Measurements from ENCODE around the gene LY86.

Gene LY86

GRCh38 chr6:6588924-6589709 lies 597 bp downstream of the LY86 start:
- Histone ChIP-seq H3K36me3 (ENCODE audit: insufficient read depth, low read length) (no peaks in the 10 kb centered on the region), H3K9me3 (ENCODE audit: low read length) (no peaks in the 10 kb centered on the region), H3K4me3 (ENCODE audit: low read depth in 1 of 2, low read length in 2 of 2) (peak overlapping the region in 1 of 2 donors; percentile 2), H3K9ac (ENCODE audit: low read length) (no peak overlapping the region), H3K27ac (ENCODE audit: low read depth, low read length) (no peak overlapping the region), H3K27me3 (ENCODE audit: control insufficient read depth in 1 of 2, insufficient read depth in 2 of 2, low read length in 2 of 2) (no peaks in the 10 kb centered on the region), H3K4me1 (ENCODE audit: insufficient read depth, low read length) (peaks cover 13% of the 10 kb centered on the region)

DNA sequence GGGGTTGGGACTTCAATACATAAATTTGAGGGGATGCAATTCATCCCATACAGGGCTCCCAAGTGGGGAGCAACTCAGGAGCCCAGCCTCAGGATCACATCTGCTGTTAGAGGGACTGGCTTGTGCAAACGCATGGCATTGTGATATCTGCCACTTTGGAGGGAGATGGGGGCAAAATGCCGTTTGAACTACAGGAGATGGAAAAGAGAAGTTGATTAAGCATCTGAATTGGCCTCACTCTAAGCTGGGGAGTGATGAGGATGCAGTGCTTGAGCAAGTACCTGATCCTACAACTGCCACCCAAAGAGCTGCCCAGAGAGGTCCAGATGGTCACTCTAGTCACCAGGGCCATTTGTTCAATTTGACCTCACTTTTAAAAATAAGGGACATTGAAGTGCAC lies 2.0 kb downstream of the LY86 start:
- H3K9me3 ChIP-seq (ENCODE audit: low read length): no peaks in the 10 kb centered on the region
- H3K27me3 ChIP-seq (ENCODE audit: control insufficient read depth in 1 of 2, insufficient read depth in 2 of 2, low read length in 2 of 2): no peaks in the 10 kb centered on the region
- no peak overlapping the region for H3K27ac ChIP-seq (ENCODE audit: low read depth, low read length)
- no peak overlapping the region for H3K4me3 ChIP-seq (ENCODE audit: low read depth in 1 of 2, low read length in 2 of 2)
- H3K36me3 ChIP-seq (ENCODE audit: insufficient read depth, low read length): no peaks in the 10 kb centered on the region
- peaks cover 13% of the 10 kb centered on the region for H3K4me1 ChIP-seq (ENCODE audit: insufficient read depth, low read length)
- no peak overlapping the region for H3K9ac ChIP-seq (ENCODE audit: low read length)

GRCh38 chr6:6591778-6592465 lies 3.4 kb downstream of the LY86 start:
- H3K4me1 ChIP-seq (ENCODE audit: insufficient read depth, low read length): peaks cover 13% of the 10 kb centered on the region
- H3K27me3 ChIP-seq (ENCODE audit: control insufficient read depth in 1 of 2, insufficient read depth in 2 of 2, low read length in 2 of 2): no peaks in the 10 kb centered on the region
- no peaks in the 10 kb centered on the region for H3K36me3 ChIP-seq (ENCODE audit: insufficient read depth, low read length)
- no peak overlapping the region for H3K9ac ChIP-seq (ENCODE audit: low read length)
- no peaks in the 10 kb centered on the region for H3K9me3 ChIP-seq (ENCODE audit: low read length)
- no peak overlapping the region for H3K27ac ChIP-seq (ENCODE audit: low read depth, low read length)
- H3K4me3 ChIP-seq (ENCODE audit: low read depth in 1 of 2, low read length in 2 of 2): no peak overlapping the region

DNA sequence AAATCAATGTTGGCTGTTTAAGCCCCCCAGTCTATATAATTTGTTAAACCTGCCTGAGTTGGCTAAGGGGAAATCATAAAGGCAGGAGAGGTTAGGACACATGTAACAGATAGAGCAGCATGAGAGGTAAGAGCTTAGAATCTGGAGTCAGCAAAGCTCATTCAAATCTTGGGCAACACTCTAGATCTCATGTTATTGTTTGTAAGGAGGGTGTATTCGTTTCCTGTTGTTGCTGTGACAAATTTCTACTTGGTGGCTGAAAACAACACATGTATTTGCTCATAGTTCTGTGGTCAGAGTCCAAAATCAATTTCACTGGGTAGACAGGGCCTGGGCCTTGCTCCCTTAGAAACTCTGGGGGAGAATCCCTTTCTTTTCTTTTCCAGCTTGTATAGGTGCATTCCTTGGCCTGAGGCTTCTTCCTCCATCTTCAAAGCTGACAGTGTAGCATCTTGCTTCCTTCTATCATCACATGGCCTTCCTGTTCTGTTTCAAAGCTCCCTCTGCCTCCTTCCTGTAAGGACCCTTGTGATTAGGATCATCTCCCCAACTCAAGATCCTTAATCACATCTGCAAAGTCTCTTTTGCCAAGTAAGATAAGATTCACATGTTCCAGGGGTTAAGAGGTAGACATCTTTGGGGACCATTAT lies 4.4 kb downstream of the LY86 start:
- peak overlapping the region; percentile 4 for H3K27ac ChIP-seq (ENCODE audit: low read depth, low read length)
- no peaks in the 10 kb centered on the region for H3K9me3 ChIP-seq (ENCODE audit: low read length)
- H3K4me1 ChIP-seq (ENCODE audit: insufficient read depth, low read length): peaks cover 9% of the 10 kb centered on the region
- no peak overlapping the region for H3K4me3 ChIP-seq (ENCODE audit: low read depth in 1 of 2, low read length in 2 of 2)
- no peaks in the 10 kb centered on the region for H3K27me3 ChIP-seq (ENCODE audit: control insufficient read depth in 1 of 2, insufficient read depth in 2 of 2, low read length in 2 of 2)
- H3K9ac ChIP-seq (ENCODE audit: low read length): no peak overlapping the region
- H3K36me3 ChIP-seq (ENCODE audit: insufficient read depth, low read length): no peaks in the 10 kb centered on the region

- Histone ChIP-seq H3K9ac (ENCODE audit: low read length) (no peak overlapping the region), H3K36me3 (ENCODE audit: insufficient read depth, low read length) (no peaks in the 10 kb centered on the region), H3K4me1 (ENCODE audit: insufficient read depth, low read length) (peaks cover 6% of the 10 kb centered on the region), H3K9me3 (ENCODE audit: low read length) (no peaks in the 10 kb centered on the region), H3K27me3 (ENCODE audit: control insufficient read depth in 1 of 2, insufficient read depth in 2 of 2, low read length in 2 of 2) (no peaks in the 10 kb centered on the region), H3K27ac (ENCODE audit: low read depth, low read length) (no peak overlapping the region), H3K4me3 (ENCODE audit: low read depth in 1 of 2, low read length in 2 of 2) (no peak overlapping the region)
These were observed 5.4 kb downstream of the LY86 start for GRCh38 chr6:6593867-6594468.

GRCh38 chr6:6595025-6595424 lies 6.5 kb downstream of the LY86 start:
- Histone ChIP-seq H3K9ac (ENCODE audit: low read length) (no peak overlapping the region), H3K4me1 (ENCODE audit: insufficient read depth, low read length) (peaks cover 15% of the 10 kb centered on the region)

GRCh38 chr6:6595952-6596351 lies 7.4 kb downstream of the LY86 start:
- H3K27ac ChIP-seq (ENCODE audit: low read depth, low read length): no peak overlapping the region
- no peaks in the 10 kb centered on the region for H3K36me3 ChIP-seq (ENCODE audit: insufficient read depth, low read length)
- H3K9ac ChIP-seq (ENCODE audit: low read length): no peak overlapping the region
- no peak overlapping the region for H3K4me3 ChIP-seq (ENCODE audit: low read depth in 1 of 2, low read length in 2 of 2)
- peaks cover 15% of the 10 kb centered on the region for H3K4me1 ChIP-seq (ENCODE audit: insufficient read depth, low read length)
- no peaks in the 10 kb centered on the region for H3K27me3 ChIP-seq (ENCODE audit: control insufficient read depth in 1 of 2, insufficient read depth in 2 of 2, low read length in 2 of 2)
- H3K9me3 ChIP-seq (ENCODE audit: low read length): no peaks in the 10 kb centered on the region

More at GRCh38 chr6:6595025-6595424, 6.5 kb downstream of the LY86 start:
- no peaks in the 10 kb centered on the region for H3K9me3 ChIP-seq (ENCODE audit: low read length)
- no peaks in the 10 kb centered on the region for H3K27me3 ChIP-seq (ENCODE audit: control insufficient read depth in 1 of 2, insufficient read depth in 2 of 2, low read length in 2 of 2)
- no peak overlapping the region for H3K4me3 ChIP-seq (ENCODE audit: low read depth in 1 of 2, low read length in 2 of 2)
- H3K36me3 ChIP-seq (ENCODE audit: insufficient read depth, low read length): no peaks in the 10 kb centered on the region
- no peak overlapping the region for H3K27ac ChIP-seq (ENCODE audit: low read depth, low read length)

DNA sequence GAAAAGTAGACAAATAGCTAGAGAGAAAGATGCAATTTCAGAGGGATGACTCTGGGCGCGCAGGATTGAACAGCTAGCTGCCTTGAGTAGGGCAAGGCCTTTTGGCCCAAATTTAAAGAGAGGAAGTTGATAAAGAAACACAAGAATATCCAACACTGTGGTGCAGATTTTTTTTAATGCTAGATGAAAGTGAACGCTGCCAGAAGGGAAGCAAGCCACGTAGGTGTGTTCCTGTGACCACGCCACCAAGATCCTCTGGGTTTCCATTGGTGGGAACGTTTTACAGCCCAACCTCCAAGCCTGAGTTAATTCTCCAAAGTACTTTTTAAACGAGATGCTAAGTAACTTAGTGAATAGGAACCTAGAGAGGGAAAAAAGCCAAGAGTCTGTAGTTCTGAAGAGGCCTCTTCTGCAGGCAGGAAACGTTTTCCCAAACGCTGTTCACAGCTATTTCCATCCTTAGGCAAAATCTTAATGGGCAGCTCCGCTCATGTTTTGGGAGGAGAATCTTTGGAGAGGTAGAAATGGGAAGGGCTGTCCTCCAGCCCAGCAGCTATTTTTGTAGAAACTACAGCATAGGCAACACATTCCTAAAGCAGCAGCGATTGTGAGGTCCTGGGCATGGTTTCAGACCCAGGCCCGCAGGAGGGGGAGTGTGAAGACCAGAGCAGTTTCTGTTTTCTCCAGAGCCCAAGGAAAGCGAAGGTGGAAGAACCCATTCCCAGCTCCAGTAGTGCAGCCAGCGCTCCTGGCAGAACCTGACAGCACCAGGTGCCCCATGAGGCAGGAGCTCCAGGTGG lies 8.2 kb downstream of the LY86 start:
- Histone ChIP-seq H3K4me3 (ENCODE audit: low read depth in 1 of 2, low read length in 2 of 2) (no peak overlapping the region), H3K36me3 (ENCODE audit: insufficient read depth, low read length) (no peaks in the 10 kb centered on the region), H3K27ac (ENCODE audit: low read depth, low read length) (no peak overlapping the region), H3K9me3 (ENCODE audit: low read length) (no peaks in the 10 kb centered on the region), H3K4me1 (ENCODE audit: insufficient read depth, low read length) (peaks cover 15% of the 10 kb centered on the region), H3K9ac (ENCODE audit: low read length) (no peak overlapping the region), H3K27me3 (ENCODE audit: control insufficient read depth in 1 of 2, insufficient read depth in 2 of 2, low read length in 2 of 2) (no peaks in the 10 kb centered on the region)

GRCh38 chr6:6597682-6598081 lies 9.2 kb downstream of the LY86 start:
- Histone ChIP-seq H3K9ac (ENCODE audit: low read length) (no peak overlapping the region), H3K27ac (ENCODE audit: low read depth, low read length) (no peak overlapping the region), H3K36me3 (ENCODE audit: insufficient read depth, low read length) (no peaks in the 10 kb centered on the region), H3K27me3 (ENCODE audit: control insufficient read depth in 1 of 2, insufficient read depth in 2 of 2, low read length in 2 of 2) (no peaks in the 10 kb centered on the region), H3K9me3 (ENCODE audit: low read length) (no peaks in the 10 kb centered on the region), H3K4me3 (ENCODE audit: low read depth in 1 of 2, low read length in 2 of 2) (no peak overlapping the region), H3K4me1 (ENCODE audit: insufficient read depth, low read length) (peaks cover 15% of the 10 kb centered on the region)

DNA sequence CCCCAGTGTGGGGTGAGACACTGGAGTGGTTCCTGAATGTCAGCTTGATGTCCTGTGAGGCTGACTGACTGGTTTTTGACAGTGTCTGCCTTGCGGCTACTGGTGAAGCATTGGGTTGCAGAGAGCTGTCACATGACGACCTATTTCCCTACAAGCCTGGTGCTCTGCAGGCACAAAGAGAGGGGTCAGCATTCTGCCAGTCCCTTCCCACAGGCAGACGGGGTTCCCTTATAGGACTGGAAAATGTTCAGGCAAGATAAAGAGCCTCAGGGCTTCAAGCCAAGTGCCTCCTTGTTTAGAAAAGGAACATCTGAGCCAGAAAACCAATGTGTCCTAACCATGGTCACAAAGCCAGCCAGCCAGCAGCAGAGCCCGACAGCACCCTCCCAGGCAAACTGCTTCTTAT lies 11.0 kb downstream of the LY86 start:
- no peaks in the 10 kb centered on the region for H3K27me3 ChIP-seq (ENCODE audit: control insufficient read depth in 1 of 2, insufficient read depth in 2 of 2, low read length in 2 of 2)
- H3K9me3 ChIP-seq (ENCODE audit: low read length): peaks cover 6% of the 10 kb centered on the region
- H3K4me1 ChIP-seq (ENCODE audit: insufficient read depth, low read length): peaks cover 11% of the 10 kb centered on the region
- H3K4me3 ChIP-seq (ENCODE audit: low read depth in 1 of 2, low read length in 2 of 2): no peak overlapping the region
- no peaks in the 10 kb centered on the region for H3K36me3 ChIP-seq (ENCODE audit: insufficient read depth, low read length)
- H3K9ac ChIP-seq (ENCODE audit: low read length): no peak overlapping the region
- H3K27ac ChIP-seq (ENCODE audit: low read depth, low read length): no peak overlapping the region

DNA sequence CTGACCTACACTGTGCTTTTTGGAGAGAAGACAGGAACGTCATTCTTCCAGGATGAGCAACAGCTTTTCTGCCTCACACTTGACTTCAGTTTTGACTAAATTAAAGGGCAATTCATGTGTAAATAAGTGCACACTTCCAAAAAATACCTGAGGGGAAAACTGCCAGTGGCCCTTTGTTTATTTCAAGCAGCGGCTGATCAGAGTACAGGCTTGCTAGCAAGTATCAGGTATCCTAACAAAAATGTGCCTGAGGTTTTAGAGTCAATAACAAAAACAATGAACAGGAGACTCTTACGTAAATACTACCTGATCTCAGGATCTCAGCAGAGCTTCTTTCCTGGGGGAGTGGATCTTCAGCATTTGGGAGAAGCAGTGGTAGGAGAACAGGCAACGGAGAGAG lies 12.4 kb downstream of the LY86 start:
- no peaks in the 10 kb centered on the region for H3K27me3 ChIP-seq (ENCODE audit: control insufficient read depth in 1 of 2, insufficient read depth in 2 of 2, low read length in 2 of 2)
- peaks cover 11% of the 10 kb centered on the region for H3K4me1 ChIP-seq (ENCODE audit: insufficient read depth, low read length)
- no peak overlapping the region for H3K27ac ChIP-seq (ENCODE audit: low read depth, low read length)
- no peak overlapping the region for H3K9ac ChIP-seq (ENCODE audit: low read length)
- no peaks in the 10 kb centered on the region for H3K36me3 ChIP-seq (ENCODE audit: insufficient read depth, low read length)
- peaks cover 8% of the 10 kb centered on the region for H3K9me3 ChIP-seq (ENCODE audit: low read length)
- H3K4me3 ChIP-seq (ENCODE audit: low read depth in 1 of 2, low read length in 2 of 2): no peak overlapping the region
